HG03575 (cell line): ENCODE data around the gene KDF1.

ENCODE experiments used
- ATAC-seq: cut with Tn5 transposase; IDR thresholded peaks from one replicate; pipeline ENCODE4 v1.9.1; 2021; ENCODE audit not compliant: unreplicated experiment, insufficient number of reproducible peaks, low FRiP score; ENCODE audit errors: extremely low read depth

Gene KDF1, protein sequence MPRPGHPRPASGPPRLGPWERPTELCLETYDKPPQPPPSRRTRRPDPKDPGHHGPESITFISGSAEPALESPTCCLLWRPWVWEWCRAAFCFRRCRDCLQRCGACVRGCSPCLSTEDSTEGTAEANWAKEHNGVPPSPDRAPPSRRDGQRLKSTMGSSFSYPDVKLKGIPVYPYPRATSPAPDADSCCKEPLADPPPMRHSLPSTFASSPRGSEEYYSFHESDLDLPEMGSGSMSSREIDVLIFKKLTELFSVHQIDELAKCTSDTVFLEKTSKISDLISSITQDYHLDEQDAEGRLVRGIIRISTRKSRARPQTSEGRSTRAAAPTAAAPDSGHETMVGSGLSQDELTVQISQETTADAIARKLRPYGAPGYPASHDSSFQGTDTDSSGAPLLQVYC

DNA sequence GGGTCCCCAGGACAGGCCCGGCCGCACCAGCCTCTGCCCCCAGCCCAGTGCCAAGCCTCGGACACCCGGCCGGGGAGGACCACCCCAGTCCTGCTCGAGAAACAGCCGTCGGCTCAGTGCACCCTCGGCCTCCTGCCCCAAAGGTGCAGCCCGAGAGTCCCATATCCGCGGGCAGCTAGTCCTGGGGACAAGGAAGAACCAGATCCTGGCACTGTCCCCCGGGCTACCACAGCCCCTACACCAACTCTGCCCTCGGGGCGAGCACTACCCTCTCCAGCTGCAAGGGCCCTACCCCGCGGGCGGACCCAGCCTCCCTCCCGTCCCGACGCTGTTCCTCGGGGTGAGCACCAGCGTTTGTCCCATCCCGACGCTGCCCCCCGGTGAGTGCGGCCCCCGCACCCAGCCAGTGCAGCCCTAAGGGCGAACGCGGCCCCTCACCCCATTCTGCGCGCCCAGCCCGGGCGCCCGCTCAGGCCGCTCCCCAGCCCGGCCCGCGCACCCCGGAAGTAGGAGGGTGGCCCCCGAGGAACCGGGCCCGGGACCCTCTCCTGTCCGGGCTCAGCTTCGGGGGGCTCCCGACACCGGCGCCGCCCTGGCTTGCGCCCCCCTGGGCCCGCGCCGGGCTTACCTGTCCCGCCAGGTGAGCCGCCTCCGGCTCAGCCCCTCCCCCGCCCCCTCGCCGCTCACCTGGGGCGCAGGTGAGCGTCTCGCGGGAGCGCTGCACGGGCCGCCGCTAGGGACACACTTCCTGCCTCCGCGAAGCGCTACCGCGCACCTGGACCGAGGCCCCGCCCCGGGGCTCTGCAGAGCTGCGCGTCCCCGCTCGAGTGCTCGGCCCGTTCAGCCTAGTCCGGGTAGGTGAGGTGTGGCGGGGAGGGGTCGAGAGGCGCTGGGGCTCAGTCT is at the start of gene KDF1:
KDF1 (minus strand) TSS at position 747 of the 903 bp plus-strand sequence. CDS start 8,088 bp downstream, outside the sequence.
- ATAC-seq: no peak

DNA sequence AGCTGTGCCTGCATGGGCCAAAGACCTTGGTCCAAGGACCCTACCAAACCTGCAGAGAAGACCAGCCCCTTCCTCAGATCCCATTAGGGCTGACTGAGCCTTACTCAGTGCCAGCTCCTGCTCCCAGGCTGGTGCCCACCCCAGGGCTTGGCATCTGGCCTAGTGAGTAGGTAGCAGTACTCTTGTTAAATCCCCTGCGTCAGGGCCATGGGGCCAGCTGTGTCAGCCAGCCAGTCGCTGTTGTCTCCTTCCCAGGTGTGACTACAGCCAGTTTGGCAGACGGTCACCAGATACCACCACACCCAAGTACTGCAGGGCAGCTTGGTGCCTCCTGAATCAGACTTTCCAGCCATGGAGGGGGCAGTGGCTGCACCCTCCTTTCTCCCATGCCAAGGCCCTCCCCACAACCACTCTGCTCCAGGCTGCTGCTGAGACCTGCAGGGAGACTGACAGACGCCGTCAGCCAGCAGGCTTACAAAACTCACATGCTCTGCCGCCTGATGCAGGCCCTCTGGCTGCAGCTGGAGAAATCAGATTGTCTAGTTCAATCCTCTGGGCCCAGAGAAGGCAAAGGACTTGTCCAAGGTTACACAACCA is 49.4 kb upstream of the KDF1 start:
- ATAC-seq: no peak

DNA sequence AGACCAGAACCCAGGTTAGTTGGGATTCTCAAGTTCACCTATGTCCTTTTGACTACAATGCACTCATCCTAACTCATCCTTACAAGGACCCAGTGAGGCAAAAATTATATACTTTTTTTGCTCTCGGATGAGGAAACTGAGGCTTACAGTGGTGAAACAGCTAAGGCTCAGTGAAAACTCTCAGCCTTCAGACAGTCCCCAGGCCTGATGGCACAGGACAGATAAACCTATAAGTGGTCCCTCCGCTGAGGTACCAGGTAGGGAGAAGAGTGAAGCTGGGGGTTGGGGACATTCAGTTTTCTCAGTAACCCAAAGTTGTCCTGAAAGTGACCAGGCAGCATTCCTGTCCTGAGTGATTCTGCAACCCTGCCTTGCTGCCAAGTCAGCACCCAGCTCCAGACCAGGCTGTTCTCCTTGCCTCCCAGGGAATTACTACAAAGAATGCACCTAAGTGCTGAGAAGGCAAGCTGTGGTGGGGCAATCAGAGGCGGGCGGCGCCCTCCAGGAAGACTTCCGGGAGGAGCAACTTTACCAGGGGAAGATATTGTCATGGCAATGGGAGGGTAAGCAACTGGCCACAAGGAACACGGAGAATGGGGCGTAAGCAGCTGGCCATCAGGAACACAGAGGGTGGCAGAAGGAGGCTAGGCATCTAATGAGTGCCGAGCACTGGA is 47.8 kb upstream of the KDF1 start:
- no peak for ATAC-seq

DNA sequence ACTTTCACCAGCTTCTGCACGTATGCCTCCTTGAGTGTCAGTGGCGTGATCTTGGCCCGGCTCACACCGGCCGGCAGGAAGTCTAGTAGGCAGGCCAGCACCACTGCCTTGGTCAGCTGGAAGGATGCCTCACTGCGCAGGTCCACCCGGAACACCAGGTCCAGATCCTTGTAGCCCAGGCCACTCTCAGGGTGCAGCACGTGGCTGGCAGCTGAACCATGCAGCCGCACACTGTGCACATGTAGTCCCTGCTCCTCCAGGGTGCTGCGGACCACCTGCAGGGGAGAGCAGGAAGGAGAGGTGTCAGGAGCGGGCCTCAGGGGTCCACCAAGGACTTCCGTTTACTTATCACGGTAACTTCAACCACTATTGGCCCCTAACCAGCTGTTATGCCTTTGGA is 46.4 kb upstream of the KDF1 start:
- ATAC-seq: no peak

DNA sequence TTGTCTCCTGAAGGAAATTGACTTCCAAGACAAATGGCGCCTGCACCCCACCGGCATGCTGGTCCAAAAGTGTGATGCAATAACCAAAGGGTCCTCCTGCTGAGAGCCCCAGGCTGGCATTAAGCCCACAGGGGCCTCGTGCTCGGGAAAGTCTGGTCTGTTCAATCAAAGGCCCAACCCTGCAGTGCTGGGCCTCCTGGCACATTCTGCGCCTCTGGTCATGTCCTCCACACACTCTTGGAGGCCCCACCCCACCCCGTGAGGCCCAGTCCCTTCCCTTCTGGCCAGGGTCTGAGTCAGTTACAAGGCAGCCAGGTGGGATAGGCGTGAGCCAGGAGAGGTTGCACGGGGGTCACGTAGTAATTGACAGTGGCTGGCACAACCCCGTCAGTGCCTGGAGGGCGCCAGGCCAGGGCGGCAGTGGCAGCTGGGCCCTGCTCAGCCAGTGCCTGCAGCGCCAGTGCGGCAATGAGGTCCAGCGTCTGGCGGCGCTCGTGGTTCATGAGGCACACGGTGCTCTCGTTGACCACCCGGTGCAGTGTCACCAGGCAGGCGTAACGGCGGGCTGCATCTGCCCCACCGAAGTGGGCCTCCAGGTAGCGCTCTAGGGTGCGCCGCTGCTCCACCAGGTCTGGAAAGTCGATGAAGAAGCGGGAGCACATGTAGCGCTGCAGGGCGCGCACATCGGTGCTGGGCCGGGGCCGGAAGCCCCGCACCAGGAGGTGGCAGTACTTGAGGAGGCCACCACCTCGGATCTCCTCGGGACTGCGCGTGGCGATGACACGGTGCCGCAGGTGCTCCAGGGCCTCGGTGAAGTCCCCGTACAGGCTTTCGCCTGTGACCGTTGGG is 45.6 kb upstream of the KDF1 start:
- ATAC-seq: no peak

DNA sequence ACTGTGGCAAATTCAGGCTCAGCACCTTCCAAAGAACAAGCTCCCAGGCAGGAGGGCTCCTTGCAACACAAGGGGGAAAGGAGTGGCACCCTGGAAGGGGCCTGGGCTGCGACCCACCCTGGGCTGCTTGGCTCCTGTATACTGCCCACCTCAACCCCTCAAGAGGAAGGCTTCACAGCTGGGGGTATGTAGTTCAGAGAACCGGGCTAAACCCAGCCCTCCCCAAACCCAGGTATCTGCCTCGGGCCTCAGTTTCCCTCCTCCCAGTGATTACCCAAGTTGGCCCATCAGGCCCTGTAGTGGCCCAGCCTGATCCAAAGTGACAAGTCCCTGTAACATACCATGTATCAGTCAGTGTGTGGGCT is 44.9 kb upstream of the KDF1 start:
- ATAC-seq: no peak

DNA sequence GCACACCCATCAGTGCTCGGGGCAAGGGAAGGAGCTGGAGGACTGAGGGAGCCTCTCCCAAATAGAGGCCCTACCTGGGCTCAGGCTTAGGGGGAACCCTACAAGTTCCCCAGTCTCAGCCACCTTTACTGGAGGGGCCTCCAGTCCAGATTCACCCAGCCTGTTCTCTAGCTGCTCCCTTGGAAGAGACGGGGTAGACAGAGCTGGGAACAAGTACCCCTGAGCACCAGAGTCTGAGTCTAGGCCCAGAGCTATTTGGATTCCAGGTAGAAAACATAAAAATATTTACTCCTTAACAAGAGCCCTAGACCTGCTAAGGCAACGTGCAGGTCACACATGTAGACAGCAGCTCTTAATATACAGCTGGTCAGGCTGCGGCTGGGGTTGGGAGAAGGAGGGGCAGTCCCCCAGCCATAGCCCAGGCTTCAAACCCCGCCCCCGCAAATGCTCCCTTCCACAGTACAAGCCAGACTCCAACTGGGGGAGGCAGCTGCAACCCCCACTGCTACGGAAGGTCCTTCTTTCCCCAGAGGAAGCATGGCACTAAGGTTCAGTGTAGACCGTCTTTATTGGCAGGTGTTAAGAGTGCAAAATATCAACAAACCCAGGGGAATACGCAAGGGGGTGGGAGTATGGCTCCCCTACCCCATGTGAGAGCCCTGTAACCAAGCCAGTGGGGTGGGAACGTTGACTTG is 44.4 kb upstream of the KDF1 start:
- no peak for ATAC-seq

DNA sequence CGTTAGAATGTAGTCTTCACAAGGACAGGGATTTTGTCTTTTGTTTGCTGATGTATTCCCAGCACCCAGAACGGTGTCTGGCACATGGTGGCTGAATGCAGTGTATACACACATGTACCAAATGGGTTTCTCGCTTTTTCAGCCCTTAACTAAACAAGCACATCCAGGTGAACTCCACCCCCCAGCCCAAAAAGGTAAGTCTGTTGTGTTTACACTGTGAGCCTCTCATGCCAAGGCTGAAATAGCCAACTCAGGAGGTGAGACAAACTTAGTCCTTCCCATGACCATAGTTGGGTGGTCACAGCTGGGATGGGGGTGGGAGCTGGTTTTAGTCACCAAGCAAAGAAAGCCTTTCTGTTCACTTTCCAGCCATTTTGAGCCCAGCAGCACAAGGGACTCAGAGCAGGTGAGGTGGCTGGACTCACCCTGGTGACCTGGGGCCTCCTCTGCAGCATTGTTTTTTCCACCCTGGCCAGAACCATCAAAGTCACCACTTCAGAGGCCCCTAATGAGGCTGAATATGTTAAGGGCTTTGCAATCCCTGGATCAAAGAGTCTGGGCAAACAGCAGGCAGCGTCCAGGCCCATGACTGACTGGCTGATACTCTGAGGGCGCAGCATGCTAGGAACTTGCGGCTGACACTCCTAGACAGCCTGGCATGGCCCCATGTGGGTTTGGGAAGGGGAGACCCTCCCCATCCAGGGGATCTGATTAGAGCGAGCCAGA is 43.6 kb upstream of the KDF1 start:
- ATAC-seq: no peak

DNA sequence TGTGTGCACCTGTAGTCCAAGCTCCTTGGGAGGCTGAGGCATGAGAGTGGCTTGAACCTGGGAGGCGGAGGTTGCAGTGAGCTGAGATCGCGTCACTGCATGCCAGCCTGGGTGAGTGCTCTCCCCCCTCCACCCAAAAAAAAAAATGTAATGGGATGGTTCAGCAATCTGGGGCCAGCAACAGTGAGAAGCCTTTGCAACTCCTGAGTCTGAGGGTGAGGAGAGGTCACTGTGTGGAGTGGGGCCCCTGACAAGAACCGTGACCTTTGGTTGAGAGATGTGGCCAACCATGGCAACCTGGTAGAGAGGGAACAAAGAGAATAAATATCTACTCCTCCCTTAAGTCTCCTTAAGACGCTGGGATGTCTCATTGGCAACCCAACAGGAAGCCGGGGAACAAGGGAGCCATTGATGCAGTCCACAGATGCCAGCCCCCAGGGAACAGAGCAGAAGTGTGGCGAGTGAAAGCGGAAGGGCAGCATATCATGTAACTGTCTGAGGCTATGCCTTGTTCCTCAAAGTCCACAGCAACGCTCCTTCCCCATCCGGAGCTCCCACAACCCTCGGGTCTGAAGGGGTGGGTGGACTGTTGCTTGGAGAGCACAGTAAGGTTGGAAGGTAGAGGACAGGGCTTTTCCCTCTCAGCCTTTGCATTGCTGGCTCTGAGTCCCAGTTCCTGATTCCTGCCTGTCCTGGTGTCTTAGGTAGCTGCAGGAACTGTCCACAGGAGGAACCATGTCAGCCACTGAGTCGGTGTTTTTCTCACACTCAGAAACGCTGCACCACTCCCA is 41.5 kb upstream of the KDF1 start:
- ATAC-seq: no peak

DNA sequence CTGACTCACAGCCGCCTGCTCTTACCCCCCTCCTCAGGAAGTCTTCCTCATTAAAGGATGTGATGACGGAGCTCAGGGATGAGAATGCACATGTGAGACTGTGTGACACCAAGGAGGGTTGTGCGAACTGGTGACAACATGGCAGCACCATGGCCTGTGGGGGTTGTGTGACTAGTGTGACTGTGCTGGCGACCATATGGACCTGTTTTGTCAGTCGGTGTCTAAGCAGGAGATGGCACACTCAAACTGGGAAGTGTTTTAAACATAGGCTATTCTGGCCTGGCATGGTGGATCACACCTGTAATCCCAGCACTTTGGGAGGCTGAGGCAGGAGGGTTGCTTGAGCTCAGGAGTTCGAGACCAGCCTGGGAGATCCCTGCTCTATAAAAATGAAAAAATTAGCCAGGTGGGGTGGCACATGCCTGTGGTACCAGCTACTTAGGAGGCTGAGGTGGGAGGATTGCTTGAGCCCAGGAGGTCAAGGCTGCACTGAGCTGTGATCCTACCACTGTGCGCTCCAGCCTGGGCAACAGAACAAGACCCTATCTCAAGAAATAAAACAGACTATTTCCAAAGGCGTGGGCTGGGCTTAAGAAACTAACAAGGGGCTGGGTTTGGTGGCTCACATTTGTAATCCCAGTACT is 40.7 kb upstream of the KDF1 start:
- no peak for ATAC-seq

DNA sequence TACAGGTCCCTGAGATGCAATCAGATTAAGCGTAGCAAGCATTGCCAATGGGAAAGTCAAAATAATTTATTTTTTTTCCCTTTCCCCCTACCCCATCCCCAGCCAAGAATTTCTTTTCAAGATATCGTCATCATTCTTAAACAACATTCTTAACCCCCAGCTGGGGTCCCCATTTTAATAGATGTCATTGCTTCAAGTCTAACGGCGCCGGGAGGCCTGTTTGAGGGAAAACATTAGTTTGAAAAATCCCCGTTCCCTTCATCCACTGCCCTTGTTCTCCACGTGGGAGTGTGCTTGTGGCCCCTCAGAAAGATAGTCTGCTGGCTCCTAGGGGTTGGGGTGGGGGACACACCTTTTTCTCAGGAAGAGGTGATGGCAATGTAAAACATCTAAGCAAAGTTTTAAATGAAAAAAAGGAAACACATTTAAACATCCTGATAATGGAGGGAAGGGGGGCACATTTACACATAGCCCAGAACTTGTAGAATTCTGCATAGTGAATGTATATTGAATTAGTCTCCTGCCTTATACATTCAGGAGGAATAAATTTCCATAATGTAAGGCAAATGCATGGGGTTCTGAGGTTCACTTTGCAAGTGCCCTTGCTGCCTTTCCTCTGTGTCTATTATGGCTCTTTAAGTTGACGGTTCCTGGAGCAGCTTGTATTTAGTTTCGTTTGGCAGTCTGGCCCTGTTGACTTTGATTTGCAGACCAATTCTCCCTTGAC is 40.0 kb upstream of the KDF1 start:
- ATAC-seq: no peak

DNA sequence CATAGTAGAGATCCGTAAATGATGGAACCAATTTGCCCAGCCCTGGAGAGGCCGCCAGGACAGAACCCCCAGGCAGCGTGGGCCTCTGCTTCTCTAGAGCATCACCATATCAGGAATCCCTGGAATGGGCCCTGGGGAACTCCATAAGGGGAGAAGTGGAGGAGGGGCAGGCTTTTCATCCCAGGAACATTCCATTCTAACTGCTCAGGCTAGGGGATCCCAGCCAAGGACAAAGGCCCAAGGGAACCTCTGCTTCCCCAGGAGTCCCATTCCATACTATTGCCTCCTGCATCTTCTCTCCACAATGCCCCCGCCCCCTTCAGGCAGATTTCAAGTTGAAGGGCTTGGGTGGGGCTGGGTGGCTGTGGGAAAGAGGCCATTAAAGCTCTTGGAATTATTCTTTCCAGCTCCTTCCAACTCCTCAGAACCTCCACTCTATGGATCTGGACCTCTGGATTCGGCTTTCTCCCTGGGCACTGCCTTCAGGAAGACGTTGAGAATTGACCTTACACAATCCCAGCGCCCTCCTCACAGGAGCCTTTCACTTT is 39.2 kb upstream of the KDF1 start:
- ATAC-seq: no peak

DNA sequence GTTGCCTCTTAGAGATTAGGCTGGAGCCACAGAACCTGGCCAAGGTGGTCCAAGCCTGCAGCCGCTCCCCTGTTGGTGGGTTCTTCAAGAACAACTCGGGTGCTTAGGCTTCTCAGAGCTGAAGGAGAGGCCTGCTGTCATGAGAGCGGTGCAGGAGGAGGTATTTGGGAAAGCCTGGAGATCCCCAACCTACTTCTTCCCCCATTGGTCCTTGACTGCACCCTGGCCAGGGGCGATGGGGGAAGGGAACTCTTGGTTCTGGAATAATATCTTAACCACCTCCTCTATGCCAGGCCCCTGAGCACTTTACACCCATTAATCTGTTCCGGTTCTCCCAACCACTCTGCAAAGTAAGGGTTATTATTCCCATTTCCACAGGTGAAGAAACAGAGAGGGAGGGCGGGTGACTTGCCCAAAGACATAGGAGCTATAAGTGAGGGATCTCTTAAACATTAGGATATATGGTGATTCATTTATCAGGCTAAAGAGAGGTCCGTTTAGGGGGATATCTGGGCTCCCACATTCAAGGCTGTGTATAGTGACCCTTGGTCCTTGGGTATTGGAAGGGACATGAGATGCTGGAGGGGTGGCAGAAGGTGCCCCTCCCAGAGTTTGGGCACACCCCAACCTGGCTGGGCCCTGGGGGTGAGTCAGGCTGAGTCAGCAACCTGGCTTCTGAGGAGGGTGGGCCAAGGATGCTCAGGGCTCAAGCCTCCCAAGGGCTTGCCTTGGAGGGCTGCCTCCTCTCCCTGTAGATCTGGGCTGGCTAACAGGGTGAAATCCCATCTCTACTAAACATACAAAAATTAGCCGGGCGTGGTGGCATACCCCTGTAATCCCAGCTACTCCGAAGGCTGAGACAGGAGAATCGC is 38.4 kb upstream of the KDF1 start:
- ATAC-seq: no peak

DNA sequence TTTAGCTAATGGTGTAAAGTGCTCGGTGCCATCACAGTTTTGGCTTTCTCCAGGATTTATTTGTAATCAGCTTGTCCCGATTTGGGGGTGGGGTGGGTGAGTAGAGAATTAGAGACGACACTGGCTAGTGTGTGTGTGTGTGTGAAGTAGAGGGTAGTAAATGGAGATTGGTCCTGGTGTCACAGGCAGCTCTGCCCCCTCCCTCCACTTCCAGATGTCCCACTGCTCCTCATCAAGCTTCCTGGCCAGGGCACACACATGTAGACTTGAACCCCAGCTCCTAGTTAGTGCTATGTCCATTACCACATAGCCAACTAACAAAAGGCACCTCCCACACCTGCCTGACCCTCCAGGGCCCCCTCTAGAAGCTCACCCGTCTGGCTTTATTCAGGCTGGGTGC is 36.4 kb upstream of the KDF1 start:
- no peak for ATAC-seq
